Neural progenitor cell (in vitro differentiated cells): ENCODE measurements around the gene POLR2H. TPM values are rescaled to one million over a fixed set of nuclear protein-coding genes. Genes with fewer than 3 reads are reported as not detected.
A peak's percentile ranks its signal among the peaks of the same experiment; 100 is the strongest.

ENCODE experiments used
- DNase-seq: peaks from one replicate; pipeline ENCODE4 v3.0.0-alpha.2; 2016; ENCODE audit warnings: low spot score
- H2AFZ ChIP-seq: fragments of 200-600 bp; sonication (generic); replicated peaks from 2 replicates; pipeline ENCODE4 v1.6.1; 2016; ENCODE audit warnings: antibody characterized with exemption
- H3F3A ChIP-seq: fragments of 200-600 bp; sonication (generic); 2 replicates; pipeline ENCODE4 v1.6.1; 2016; ENCODE audit warnings: antibody characterized with exemption, low read depth
- H3K27ac ChIP-seq: fragments of 200-600 bp; sonication (generic); 2 replicates; pipeline ENCODE4 v1.5.1; 2016; ENCODE audit warnings: mild to moderate bottlenecking
- H3K27me3 ChIP-seq: fragments of 200-600 bp; sonication (generic); 2 replicates; pipeline ENCODE4 v1.6.1; 2016; ENCODE audit warnings: mild to moderate bottlenecking, moderate library complexity
- H3K36me3 ChIP-seq: fragments of 200-600 bp; sonication (generic); 2 replicates; pipeline ENCODE4 v1.5.1; 2016
- H3K4me1 ChIP-seq: fragments of 200-600 bp; sonication (generic); 2 replicates; pipeline ENCODE4 v1.6.1; 2016; ENCODE audit warnings: mixed run types
- H3K4me2 ChIP-seq: fragments of 200-600 bp; sonication (generic); 2 replicates; pipeline ENCODE4 v1.6.1; 2016
- H3K4me3 ChIP-seq: fragments of 200-600 bp; sonication (generic); 2 replicates; pipeline ENCODE4 v1.5.1; 2016
- H3K79me2 ChIP-seq: fragments of 200-600 bp; sonication (generic); 2 replicates; pipeline ENCODE4 v1.6.1; 2016; ENCODE audit warnings: low read depth
- H3K9ac ChIP-seq: fragments of 200-600 bp; sonication (generic); 2 replicates; pipeline ENCODE4 v1.6.1; 2016
- H3K9me3 ChIP-seq: fragments of 200-600 bp; sonication (generic); 2 replicates; pipeline ENCODE4 v1.5.1; 2016; ENCODE audit warnings: low read depth
- H4K20me1 ChIP-seq: fragments of 200-600 bp; sonication (generic); 2 replicates; pipeline ENCODE4 v1.6.1; 2016; ENCODE audit warnings: low read depth
- H3K27ac Mint-ChIP-seq: 3 replicates; pipeline ENCODE4 v1.8.0; 2021; ENCODE audit warnings: mixed read lengths
- H3K27me3 Mint-ChIP-seq: 2 replicates; pipeline ENCODE4 v1.8.0; 2022; ENCODE audit warnings: low read depth, mild to moderate bottlenecking, inconsistent platforms, moderate library complexity, mixed read lengths; ENCODE audit not compliant: insufficient read depth
- H3K36me3 Mint-ChIP-seq: 3 replicates; pipeline ENCODE4 v1.8.0; 2021; ENCODE audit warnings: mixed read lengths
- H3K4me1 Mint-ChIP-seq: 3 replicates; pipeline ENCODE4 v1.8.0; 2021; ENCODE audit warnings: mixed read lengths
- H3K4me3 Mint-ChIP-seq: 3 replicates; pipeline ENCODE4 v1.8.0; 2021; ENCODE audit warnings: mild to moderate bottlenecking, moderate library complexity, mixed read lengths
- H3K9me3 Mint-ChIP-seq: 3 replicates; pipeline ENCODE4 v1.8.0; 2020; ENCODE audit warnings: mixed read lengths
- CTCF ChIP-seq: fragments of 200-600 bp; sonication (generic); IDR thresholded peaks from 2 replicates; pipeline ENCODE4 v1.5.1; 2017; ENCODE audit warnings: antibody characterized with exemption, mild to moderate bottlenecking
- EZH2 ChIP-seq: fragments of 200-600 bp; sonication (generic); IDR thresholded peaks from 2 replicates; pipeline ENCODE4 v1.6.1; 2017; ENCODE audit warnings: antibody characterized with exemption, mild to moderate bottlenecking, moderate library complexity
- EZH2phosphoT487 ChIP-seq: fragments of 200-600 bp; sonication (generic); IDR thresholded peaks from 2 replicates; pipeline ENCODE4 v1.6.1; 2017; ENCODE audit warnings: antibody characterized with exemption
- total RNA-seq: library from RNA; depleted of rRNA; stranded (reverse); fragments of >200 nt; gene quantifications from 2 replicates; pipeline ENCODE4 v1.2.3, GENCODE V29; 2015; ENCODE audit warnings: low replicate concordance

Gene POLR2H
- total RNA-seq, 1 donor from 2014 or later, result 173 TPM

DNA sequence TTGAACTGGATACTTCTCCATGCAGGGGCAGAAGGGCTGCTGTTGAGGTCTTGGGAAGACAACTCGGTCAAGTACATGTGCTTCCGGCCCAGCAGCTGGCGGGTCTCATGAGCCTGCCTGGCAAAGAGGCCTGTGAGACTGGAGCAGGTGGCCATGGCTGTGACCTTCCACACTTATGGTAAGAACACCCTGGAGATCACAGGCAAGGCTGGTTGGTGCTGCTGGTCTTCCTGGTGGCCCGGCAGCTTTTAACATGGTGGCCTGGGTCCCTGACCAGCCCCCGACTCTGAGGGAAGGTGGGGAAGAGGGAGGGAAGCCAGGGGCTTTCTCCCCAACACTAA lies 33.8 kb downstream of the POLR2H start:
- Histone ChIP-seq H3K79me2 (no peaks in the 10 kb centered on the region), H4K20me1 (no peaks in the 10 kb centered on the region), H3K9ac (no peak overlapping the region), H3F3A (no peaks in the 10 kb centered on the region), H3K9me3 (no peaks in the 10 kb centered on the region), H2AFZ (no peak overlapping the region), H3K27ac (no peak overlapping the region), H3K36me3 (no peaks in the 10 kb centered on the region), H3K4me1 (no peaks in the 10 kb centered on the region), H3K4me2 (no peak overlapping the region), H3K4me3 (no peak overlapping the region), H3K27me3 (no peaks in the 10 kb centered on the region)
- no peak for DNase-seq
- no peak overlapping the region for H3K27ac Mint-ChIP-seq
- no peaks in the 10 kb centered on the region for H3K4me1 Mint-ChIP-seq
- TF ChIP-seq EZH2 (no peak), CTCF (no peak), EZH2phosphoT487 (no peak)
- H3K9me3 Mint-ChIP-seq, result no peaks in the 10 kb centered on the region
- H3K27me3 Mint-ChIP-seq, result peaks cover 12% of the 10 kb centered on the region
- H3K4me3 Mint-ChIP-seq, result no peak overlapping the region
- no peaks in the 10 kb centered on the region for H3K36me3 Mint-ChIP-seq

- no peak overlapping the region for H3K4me3 ChIP-seq
- H3K4me3 Mint-ChIP-seq, result no peak overlapping the region
- H3K79me2 ChIP-seq, result no peaks in the 10 kb centered on the region
- peaks cover 4% of the 10 kb centered on the region for H3K4me1 Mint-ChIP-seq
- no peak for TF ChIP-seq EZH2
- no peak for TF ChIP-seq CTCF
- TF ChIP-seq EZH2phosphoT487, result no peak
- DNase-seq, result no peak
- no peak overlapping the region for H3K27ac ChIP-seq
- H3K4me1 ChIP-seq, result no peaks in the 10 kb centered on the region
- H3K9me3 ChIP-seq, result no peaks in the 10 kb centered on the region
- no peak overlapping the region for H3K9ac ChIP-seq
- H4K20me1 ChIP-seq, result no peaks in the 10 kb centered on the region
- no peaks in the 10 kb centered on the region for H3F3A ChIP-seq
- no peak overlapping the region for H3K4me2 ChIP-seq
- no peaks in the 10 kb centered on the region for H3K36me3 Mint-ChIP-seq
- H3K27me3 ChIP-seq, result no peaks in the 10 kb centered on the region
- H3K9me3 Mint-ChIP-seq, result no peaks in the 10 kb centered on the region
- H3K27ac Mint-ChIP-seq, result no peak overlapping the region
- peak overlapping the region; percentile 27 for H2AFZ ChIP-seq
- H3K27me3 Mint-ChIP-seq, result peaks cover 8% of the 10 kb centered on the region
- no peaks in the 10 kb centered on the region for H3K36me3 ChIP-seq
Measured at GRCh38 chr3:184399410-184399809, 37.9 kb downstream of the POLR2H start.

GRCh38 chr3:184405075-184406030 lies 43.8 kb downstream of the POLR2H start:
- Mint-ChIP-seq H3K4me1 (peaks cover 5% of the 10 kb centered on the region), H3K4me3 (peak overlapping the region; percentile 66), H3K27me3 (peaks cover 5% of the 10 kb centered on the region), H3K27ac (no peak overlapping the region), H3K36me3 (no peaks in the 10 kb centered on the region), H3K9me3 (no peaks in the 10 kb centered on the region)
- no peak overlapping the region for H2AFZ ChIP-seq
- no peaks in the 10 kb centered on the region for H3K27me3 ChIP-seq
- H3K9me3 ChIP-seq, result no peaks in the 10 kb centered on the region
- no peaks in the 10 kb centered on the region for H3K4me1 ChIP-seq
- H3K79me2 ChIP-seq, result no peaks in the 10 kb centered on the region
- H3K9ac ChIP-seq, result no peak overlapping the region
- no peaks in the 10 kb centered on the region for H3F3A ChIP-seq
- TF ChIP-seq EZH2, result no peak
- no peak for TF ChIP-seq CTCF
- no peak for TF ChIP-seq EZH2phosphoT487
- no peak overlapping the region for H3K4me3 ChIP-seq
- no peaks in the 10 kb centered on the region for H3K36me3 ChIP-seq
- H3K27ac ChIP-seq, result no peak overlapping the region
- no peaks in the 10 kb centered on the region for H4K20me1 ChIP-seq
- no peak for DNase-seq
- no peak overlapping the region for H3K4me2 ChIP-seq
